SK-MEL-5 (cell line): ENCODE data around the gene SFXN5. TPM values are rescaled to one million over a fixed set of nuclear protein-coding genes. Genes with fewer than 3 reads are reported as not detected.
A peak's percentile ranks its signal among the peaks of the same experiment; 100 is the strongest.

ENCODE experiments used
- DNase-seq: peaks from one replicate; pipeline ENCODE4 v3.0.0-alpha.2; 2016; ENCODE audit warnings: low read depth, low spot score
- in situ Hi-C: cut with HindIII; loops from 2 replicates; pipeline ENCODE4 v1.10.0; 2016; ENCODE audit warnings: low sequenced_read_pairs, high pct_unique_total_duplicates, low pct_unique_long_range_greater_than_20kb
- total RNA-seq: library from RNA; depleted of rRNA; stranded (reverse); fragments of >200 nt; shearing (Covaris generic); gene quantifications from 2 replicates; pipeline ENCODE4 v1.2.3, GENCODE V29; 2014

SFXN5 gene
- total RNA-seq, 1 experiment from 2014 or later, result 7.1 TPM

- no peak for DNase-seq
- in situ Hi-C loops, result no loop called here
Measured at GRCh38 chr2:72961853-72962468, 109.6 kb downstream of the SFXN5 start.

- in situ Hi-C loops, result no loop called here
- DNase-seq, result no peak
Measured at GRCh38 chr2:72961036-72961720, 110.3 kb downstream of the SFXN5 start.

- in situ Hi-C loops, result no loop called here
- DNase-seq, result no peak
Measured at GRCh38 chr2:72959995-72960981, 111.2 kb downstream of the SFXN5 start.

- in situ Hi-C loops, result no loop called here
Measured at GRCh38 chr2:72959554-72959953, 112.0 kb downstream of the SFXN5 start.

DNA sequence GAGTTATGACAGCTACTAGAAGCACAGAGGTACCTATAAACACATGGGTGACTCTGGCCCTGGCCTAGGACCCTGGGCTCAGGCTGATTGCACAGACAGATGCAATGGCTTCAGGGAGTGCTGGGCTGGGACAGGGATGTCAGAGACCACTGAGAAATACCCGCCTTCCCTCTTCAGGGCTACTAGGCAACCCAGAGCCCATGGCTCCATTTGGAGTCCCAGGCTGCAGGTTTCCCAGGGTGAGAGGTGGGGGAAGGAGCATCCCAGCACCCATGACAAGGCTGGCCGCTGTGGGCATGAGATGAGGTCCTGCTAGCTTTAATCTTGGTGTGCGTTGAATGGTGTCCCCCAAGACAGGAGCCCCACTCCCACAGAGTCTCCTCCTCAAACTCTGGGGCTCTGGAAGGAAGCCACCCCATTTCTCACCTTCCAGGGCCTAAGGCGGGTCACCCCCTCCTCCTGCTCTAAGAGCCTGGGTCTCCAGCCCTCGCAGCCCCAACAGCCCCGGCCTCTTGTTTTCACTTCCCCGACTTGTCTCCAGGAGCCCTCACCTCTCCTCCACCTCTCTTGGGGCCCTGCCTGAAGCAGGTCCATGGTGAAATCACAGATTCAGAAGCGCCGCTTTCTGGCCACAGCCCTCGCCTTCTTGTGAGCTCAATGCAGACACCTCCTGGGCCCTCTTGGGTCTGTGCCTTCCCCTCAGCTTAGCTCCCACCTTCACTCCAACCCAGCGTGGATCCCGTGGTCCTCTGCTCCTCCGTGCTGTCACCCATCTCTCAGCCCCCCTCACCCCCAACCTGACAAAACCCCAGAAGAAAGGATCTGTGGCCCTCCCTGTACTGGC lies 112.7 kb downstream of the SFXN5 start:
- in situ Hi-C loops, result no loop called here
- DNase-seq, result no peak

More at GRCh38 chr2:72959554-72959953, 112.0 kb downstream of the SFXN5 start:
- no peak for DNase-seq

GRCh38 chr2:72956936-72957335 lies 114.6 kb downstream of the SFXN5 start:
- no peak for DNase-seq
- in situ Hi-C loops, result no loop called here

DNA sequence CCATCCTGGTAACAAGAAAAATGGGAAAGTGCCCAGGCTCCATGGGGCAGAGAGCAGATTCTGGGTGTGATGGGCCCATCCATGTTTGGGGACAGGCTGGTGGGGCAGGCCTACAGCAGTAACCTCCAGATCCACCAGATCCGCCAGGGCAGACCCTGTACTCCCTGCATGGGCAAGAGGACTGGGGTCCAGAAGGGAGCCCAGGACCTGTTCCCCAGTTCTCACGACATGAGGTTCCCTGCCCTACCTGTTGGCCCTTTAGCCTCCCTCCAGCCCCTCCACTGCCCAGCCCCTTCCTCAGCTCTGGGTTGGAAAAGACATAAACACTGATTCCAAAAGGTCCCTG lies 115.5 kb downstream of the SFXN5 start:
- DNase-seq, result no peak
- in situ Hi-C loops, result no loop called here

- DNase-seq, result no peak
- in situ Hi-C loops, result no loop called here
Measured at GRCh38 chr2:72955228-72956049, 116.1 kb downstream of the SFXN5 start.

DNA sequence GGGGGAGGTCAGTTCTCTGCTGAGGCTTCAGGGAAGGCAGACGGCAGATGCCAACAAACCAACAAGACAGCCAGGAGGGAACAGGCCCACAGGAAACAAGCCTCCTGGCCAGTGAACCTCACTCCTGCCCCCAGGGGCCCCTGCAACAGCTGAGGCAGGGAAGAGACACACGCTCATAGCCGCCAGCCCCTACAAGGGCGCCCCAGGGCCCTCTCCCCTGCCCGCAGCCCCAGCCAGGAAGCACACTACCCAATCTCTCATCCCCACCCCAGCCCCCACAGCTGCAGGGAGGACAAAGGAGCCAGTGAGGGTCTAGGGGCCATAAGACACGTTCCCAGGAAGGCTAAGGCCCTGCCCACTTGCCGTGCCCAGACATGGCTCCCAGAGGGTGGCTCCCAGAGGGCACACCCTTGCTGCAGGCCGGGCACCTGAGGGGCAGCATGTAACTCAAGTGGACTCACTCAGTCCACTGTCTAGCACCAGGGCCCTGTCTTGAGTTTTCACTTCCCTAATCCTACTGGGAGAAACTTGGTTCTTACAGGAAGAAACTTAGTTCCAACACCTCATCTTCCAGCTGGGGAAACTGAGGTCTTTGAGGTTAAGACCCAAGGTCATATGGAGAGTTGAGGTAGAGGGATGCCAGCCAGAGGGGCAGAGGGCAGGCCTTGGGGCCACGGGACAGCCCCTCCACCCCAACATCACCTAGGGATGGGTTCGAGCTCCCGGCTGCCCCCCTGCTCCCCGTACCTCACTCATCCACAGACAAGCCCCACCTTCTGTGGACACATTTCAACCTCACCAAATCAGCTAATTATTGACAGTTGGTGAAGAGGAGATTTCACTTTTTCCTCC lies 116.9 kb downstream of the SFXN5 start:
- peak; percentile 11 for DNase-seq
- in situ Hi-C loops, result no loop called here

DNA sequence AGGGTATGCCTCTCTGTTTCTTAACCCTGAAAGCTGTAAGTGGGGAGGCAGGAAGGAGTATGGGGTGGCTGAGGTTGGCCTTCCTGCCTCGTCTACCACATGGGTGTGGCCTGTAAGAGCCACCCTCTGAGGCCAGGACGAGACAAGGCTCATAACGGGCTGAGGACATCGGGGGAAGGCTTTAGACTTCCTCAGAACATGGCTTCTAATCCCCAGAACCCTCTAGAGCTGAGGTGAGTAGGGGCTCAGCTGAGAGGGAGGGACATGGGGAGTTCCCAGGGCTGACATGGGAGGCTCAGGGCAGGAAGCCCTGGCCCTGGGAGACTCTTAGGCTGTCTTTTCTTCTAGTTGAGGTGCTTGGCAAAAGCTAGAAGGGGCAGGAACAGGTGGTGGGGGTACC lies 117.5 kb downstream of the SFXN5 start:
- no peak for DNase-seq
- in situ Hi-C loops, result no loop called here

DNA sequence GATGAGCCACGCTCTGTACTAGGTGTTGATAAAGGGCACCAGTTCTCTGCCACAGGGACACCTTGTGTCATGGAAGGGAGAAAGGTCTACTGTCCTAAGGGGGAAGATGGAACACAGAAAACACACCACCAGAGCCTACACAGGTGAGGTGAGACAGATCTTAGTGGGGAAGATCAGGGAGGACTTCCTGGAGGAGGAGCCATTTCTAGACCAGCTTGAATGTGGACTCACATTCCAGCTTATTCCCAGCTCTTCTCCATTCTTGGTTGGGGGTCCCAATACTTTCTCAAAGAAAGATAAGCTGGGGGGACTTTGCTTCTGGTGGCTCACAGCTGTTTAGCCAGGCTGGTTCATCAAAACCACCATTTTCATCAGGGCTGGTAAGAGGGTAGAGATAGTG lies 118.0 kb downstream of the SFXN5 start:
- no peak for DNase-seq
- in situ Hi-C loops, result no loop called here

GRCh38 chr2:72952961-72953360 lies 118.6 kb downstream of the SFXN5 start:
- in situ Hi-C loops, result no loop called here
- DNase-seq, result no peak

DNA sequence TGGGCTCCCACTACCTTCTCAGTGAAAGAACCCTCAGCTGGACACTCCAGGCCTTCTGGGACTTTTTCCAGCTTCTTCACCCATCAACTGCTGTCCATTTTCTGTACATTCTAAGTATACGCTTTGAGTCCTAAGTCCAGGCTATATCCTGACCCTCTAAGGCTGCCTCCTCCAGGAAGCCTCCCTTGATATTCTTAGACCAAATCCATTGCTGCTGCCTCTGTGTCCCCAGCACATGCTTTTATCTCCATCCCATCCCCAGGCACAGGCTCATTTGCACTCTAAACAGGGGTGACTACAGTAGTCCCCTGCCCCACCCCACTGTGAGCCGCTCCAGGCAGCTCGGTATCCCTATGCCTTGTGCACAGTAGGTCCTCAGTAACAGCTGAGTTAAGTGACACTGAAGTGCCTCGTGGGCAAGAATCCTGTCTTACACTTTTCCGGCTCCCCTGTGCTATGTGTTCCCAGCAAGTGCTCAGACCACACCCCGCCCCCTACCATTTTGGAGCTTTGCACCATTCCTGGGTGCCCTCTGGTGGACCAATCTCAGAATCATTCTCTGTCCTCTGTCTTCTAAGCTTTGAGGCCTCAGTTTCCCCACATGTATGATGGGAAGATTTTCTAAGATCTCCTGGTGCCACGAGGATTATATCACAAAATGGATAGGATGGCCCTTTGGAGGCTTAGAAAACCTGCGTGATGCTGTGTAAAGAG lies 119.2 kb downstream of the SFXN5 start:
- in situ Hi-C loops, result no loop called here
- DNase-seq, result peak; percentile 18

- DNase-seq, result no peak
- in situ Hi-C loops, result no loop called here
Measured at GRCh38 chr2:72951303-72952095, 120.0 kb downstream of the SFXN5 start.
